Measurements from ENCODE around the gene COL8A1. TPM values are rescaled to one million over a fixed set of nuclear protein-coding genes. Genes with fewer than 3 reads are reported as not detected.
A peak's percentile ranks its signal among the peaks of the same experiment; 100 is the strongest.

COL8A1 gene
- total and polyA plus RNA-seq, 5 donors from 2014 or later: not detected

DNA sequence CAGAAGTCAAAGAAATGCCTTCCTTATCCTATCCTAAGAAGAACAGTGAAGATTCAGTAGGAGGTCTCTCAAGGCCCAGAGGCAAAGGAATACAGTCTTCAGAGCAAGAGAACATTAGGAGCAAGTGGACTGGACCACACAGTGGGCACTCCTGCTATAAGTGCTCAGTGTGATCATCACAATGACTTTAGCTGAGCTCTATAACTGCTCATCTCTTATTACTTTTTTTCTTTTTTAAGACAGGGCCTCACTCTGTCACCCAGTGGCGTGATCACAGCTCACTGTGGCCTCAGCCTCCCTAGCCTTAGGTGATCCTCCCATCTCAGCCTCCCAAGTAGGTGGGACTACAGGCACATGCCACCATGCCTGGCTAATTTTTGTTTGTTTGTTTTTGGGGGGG is 48.1 kb downstream of the COL8A1 start:
- Mint-ChIP-seq H3K9me3 (no peaks in the 10 kb centered on the region), H3K27me3 (peaks cover 7% of the 10 kb centered on the region), H3K4me3 (no peak overlapping the region), H3K36me3 (no peaks in the 10 kb centered on the region), H3K4me1 (no peaks in the 10 kb centered on the region), H3K27ac (no peak overlapping the region)
- Histone ChIP-seq H3K9me3 (ENCODE audit: control insufficient read depth in 2 of 2, low read length in 2 of 2) (no peaks in the 10 kb centered on the region), H3K4me3 (ENCODE audit: low read depth, low read length) (no peak overlapping the region), H3K36me3 (ENCODE audit: control insufficient read depth, insufficient read depth, low read length) (no peaks in the 10 kb centered on the region), H3K4me1 (ENCODE audit: control insufficient read depth, insufficient read depth, low read length, poor library complexity, severe bottlenecking) (no peaks in the 10 kb centered on the region), H3K27ac (ENCODE audit: insufficient read depth, low read length, poor library complexity, severe bottlenecking) (no peak overlapping the region), H3K27me3 (ENCODE audit: control insufficient read depth, insufficient read depth, low read length) (peaks cover 3% of the 10 kb centered on the region)
- no peak for ATAC-seq (ENCODE audit: low read depth in 2 of 2)
- DNase-seq: no peak

DNA sequence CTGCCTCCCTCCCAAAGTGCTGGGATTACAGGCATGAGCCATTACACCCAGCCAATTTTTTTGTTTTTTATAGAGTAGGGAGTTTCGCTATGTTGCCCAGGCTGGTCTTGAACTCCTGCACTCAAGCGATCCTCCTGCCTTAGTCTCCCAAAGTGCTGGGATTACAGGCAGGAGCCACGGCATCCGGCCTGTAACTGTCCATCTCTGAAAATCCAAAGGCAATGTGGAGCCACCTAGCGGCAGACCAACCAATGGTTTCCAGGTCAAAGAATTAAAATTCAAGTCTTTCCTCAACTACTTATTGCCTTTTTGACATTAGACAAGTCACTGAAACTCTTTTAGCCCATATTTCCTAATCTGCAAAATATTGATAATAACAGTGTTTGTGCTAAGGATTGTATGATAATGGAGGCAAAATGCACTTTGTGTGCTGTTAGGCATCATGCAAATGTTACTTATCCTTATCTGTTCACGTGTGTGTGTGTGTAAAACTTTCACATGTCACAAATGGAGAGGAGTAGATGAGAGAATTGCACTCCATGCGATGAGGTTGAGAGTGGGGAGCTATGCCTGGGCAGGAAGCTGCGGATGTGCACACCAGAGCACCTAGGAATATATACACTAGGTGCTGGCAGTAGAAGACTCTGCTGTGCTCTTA is 48.7 kb downstream of the COL8A1 start:
- H3K27ac ChIP-seq (ENCODE audit: insufficient read depth, low read length, poor library complexity, severe bottlenecking): no peak overlapping the region
- H3K4me3 ChIP-seq (ENCODE audit: low read depth, low read length): no peak overlapping the region
- Mint-ChIP-seq H3K36me3 (no peaks in the 10 kb centered on the region), H3K4me1 (no peaks in the 10 kb centered on the region), H3K27me3 (peaks cover 7% of the 10 kb centered on the region), H3K27ac (no peak overlapping the region), H3K4me3 (no peak overlapping the region), H3K9me3 (no peaks in the 10 kb centered on the region)
- DNase-seq: peak in 2 of 3 donors; percentile 0 to 39
- H3K27me3 ChIP-seq (ENCODE audit: control insufficient read depth, insufficient read depth, low read length): peaks cover 3% of the 10 kb centered on the region
- H3K9me3 ChIP-seq (ENCODE audit: control insufficient read depth in 2 of 2, low read length in 2 of 2): no peaks in the 10 kb centered on the region
- no peak for ATAC-seq (ENCODE audit: low read depth in 2 of 2)
- H3K36me3 ChIP-seq (ENCODE audit: control insufficient read depth, insufficient read depth, low read length): no peaks in the 10 kb centered on the region
- no peaks in the 10 kb centered on the region for H3K4me1 ChIP-seq (ENCODE audit: control insufficient read depth, insufficient read depth, low read length, poor library complexity, severe bottlenecking)

DNA sequence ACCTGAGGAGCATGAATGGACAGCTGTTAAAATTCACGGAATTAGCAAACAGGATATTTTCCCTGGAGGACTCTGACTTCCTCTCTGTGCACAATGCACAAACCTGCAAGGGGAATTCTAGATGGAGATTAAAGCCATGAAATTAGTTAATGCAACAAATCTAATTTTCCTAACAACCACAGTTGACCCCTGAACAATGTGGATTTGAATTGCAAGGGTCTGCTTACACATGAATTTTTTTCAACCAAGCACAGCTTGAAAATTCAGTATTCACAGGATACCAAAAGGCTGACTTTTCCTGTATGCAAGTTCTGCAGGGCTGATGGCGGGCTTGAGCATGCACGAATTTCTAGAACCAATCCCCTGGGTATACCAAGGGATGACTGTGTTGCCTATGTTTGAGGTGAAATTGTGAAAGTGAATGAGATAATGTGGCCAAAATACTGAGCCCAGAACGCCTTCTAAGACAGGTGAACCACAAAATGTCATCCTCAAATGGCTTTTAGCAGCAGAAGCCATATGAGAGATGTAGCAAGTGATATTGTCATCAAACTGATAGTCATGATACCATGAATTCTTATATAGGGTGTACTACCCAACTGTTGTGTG is 52.5 kb downstream of the COL8A1 start:
- Mint-ChIP-seq H3K36me3 (no peaks in the 10 kb centered on the region), H3K27ac (no peak overlapping the region), H3K9me3 (peaks cover 0 to 2% (median 0%) of the 10 kb centered on the region in 7 donors), H3K4me3 (no peak overlapping the region), H3K27me3 (peaks cover 4% of the 10 kb centered on the region), H3K4me1 (no peaks in the 10 kb centered on the region)
- Histone ChIP-seq H3K4me3 (ENCODE audit: low read depth, low read length) (no peak overlapping the region), H3K9me3 (ENCODE audit: control insufficient read depth in 2 of 2, low read length in 2 of 2) (no peaks in the 10 kb centered on the region), H3K27ac (ENCODE audit: insufficient read depth, low read length, poor library complexity, severe bottlenecking) (no peak overlapping the region), H3K36me3 (ENCODE audit: control insufficient read depth, insufficient read depth, low read length) (no peaks in the 10 kb centered on the region), H3K4me1 (ENCODE audit: control insufficient read depth, insufficient read depth, low read length, poor library complexity, severe bottlenecking) (no peaks in the 10 kb centered on the region), H3K27me3 (ENCODE audit: control insufficient read depth, insufficient read depth, low read length) (peaks cover 3% of the 10 kb centered on the region)
- ATAC-seq (ENCODE audit: low read depth in 2 of 2): no peak
- DNase-seq: no peak

DNA sequence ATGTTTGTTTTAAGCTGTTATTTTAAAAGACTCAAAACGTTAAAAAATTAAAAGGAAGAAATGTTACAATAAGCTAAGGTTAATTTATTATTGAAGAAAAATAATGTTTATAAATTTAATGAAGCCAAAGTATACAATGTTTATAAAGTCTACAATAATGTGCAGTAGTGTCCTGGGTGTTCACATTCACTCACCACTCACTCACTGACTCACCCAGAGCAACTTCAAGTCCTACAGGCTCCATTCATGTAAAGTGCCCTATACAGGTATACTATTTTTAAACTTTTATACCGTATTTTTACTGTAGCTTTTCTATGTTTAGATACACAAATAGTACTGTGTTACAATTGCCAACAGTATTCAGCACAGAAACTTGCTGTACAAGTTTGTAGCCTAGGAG is 55.2 kb downstream of the COL8A1 start:
- ATAC-seq (ENCODE audit: low read depth in 2 of 2): no peak
- no peak overlapping the region for H3K4me3 Mint-ChIP-seq
- no peaks in the 10 kb centered on the region for H3K4me1 ChIP-seq (ENCODE audit: control insufficient read depth, insufficient read depth, low read length, poor library complexity, severe bottlenecking)

DNA sequence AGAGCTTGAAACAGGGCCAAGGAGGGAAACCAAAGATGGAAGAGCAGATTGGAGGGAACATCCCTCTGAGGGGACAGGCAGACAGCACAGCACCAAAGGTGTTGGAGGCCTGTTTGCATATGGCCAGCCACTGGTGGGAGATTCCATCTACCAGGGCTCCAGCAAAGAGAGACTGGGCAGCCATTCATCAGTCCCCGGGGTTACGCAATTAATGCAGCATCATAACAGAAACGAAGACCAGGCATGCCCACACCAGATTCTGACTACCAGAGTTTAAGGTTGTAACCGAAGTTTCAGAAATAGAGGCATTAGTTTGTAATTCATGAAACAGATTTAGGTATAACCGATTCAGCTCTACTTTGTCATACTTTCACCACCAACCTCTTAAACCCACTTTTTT is 58.1 kb downstream of the COL8A1 start:
- Mint-ChIP-seq H3K9me3 (peaks cover 0 to 2% (median 0%) of the 10 kb centered on the region in 7 donors), H3K4me3 (no peak overlapping the region), H3K4me1 (no peaks in the 10 kb centered on the region), H3K27ac (no peak overlapping the region), H3K27me3 (peaks cover 15% of the 10 kb centered on the region), H3K36me3 (no peaks in the 10 kb centered on the region)
- Histone ChIP-seq H3K4me1 (ENCODE audit: control insufficient read depth, insufficient read depth, low read length, poor library complexity, severe bottlenecking) (no peaks in the 10 kb centered on the region), H3K9me3 (ENCODE audit: control insufficient read depth in 2 of 2, low read length in 2 of 2) (no peaks in the 10 kb centered on the region), H3K27me3 (ENCODE audit: control insufficient read depth, insufficient read depth, low read length) (no peaks in the 10 kb centered on the region), H3K4me3 (ENCODE audit: low read depth, low read length) (no peak overlapping the region), H3K36me3 (ENCODE audit: control insufficient read depth, insufficient read depth, low read length) (no peaks in the 10 kb centered on the region), H3K27ac (ENCODE audit: insufficient read depth, low read length, poor library complexity, severe bottlenecking) (no peak overlapping the region)
- ATAC-seq (ENCODE audit: low read depth in 2 of 2) (no peak), DNase-seq (no peak)

More for the DNA sequence above, 55.2 kb downstream of the COL8A1 start:
- no peak overlapping the region for H3K27ac Mint-ChIP-seq
- no peak overlapping the region for H3K4me3 ChIP-seq (ENCODE audit: low read depth, low read length)
- peaks cover 0 to 2% (median 0%) of the 10 kb centered on the region in 7 donors for H3K9me3 Mint-ChIP-seq
- H3K27me3 ChIP-seq (ENCODE audit: control insufficient read depth, insufficient read depth, low read length): no peaks in the 10 kb centered on the region
- no peaks in the 10 kb centered on the region for H3K36me3 Mint-ChIP-seq
- no peak for DNase-seq
- no peak overlapping the region for H3K27ac ChIP-seq (ENCODE audit: insufficient read depth, low read length, poor library complexity, severe bottlenecking)
- H3K4me1 Mint-ChIP-seq: no peaks in the 10 kb centered on the region
- no peaks in the 10 kb centered on the region for H3K36me3 ChIP-seq (ENCODE audit: control insufficient read depth, insufficient read depth, low read length)
- peaks cover 4% of the 10 kb centered on the region for H3K27me3 Mint-ChIP-seq
- H3K9me3 ChIP-seq (ENCODE audit: control insufficient read depth in 2 of 2, low read length in 2 of 2): no peaks in the 10 kb centered on the region

DNA sequence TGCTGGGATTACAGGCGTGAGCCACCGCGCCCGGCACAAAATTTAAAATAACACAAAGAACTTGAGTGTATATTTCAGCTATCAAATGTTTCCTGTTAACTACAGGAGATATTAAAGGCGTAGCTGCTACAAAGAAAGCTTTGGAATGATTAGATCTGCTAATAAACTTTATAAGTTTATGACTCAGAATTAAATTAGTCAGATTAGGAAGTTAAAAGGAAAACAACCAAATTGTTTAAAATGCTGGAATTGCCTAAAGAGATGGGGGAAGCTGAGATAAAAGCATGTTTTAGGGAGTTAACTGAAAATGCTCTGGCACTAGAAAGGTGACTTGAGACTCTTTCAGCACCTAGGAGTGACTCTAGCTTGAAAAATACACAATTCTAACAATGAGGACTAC is 58.9 kb downstream of the COL8A1 start:
- H3K4me1 Mint-ChIP-seq: no peaks in the 10 kb centered on the region
- no peak overlapping the region for H3K27ac Mint-ChIP-seq
- no peak for DNase-seq
- ATAC-seq (ENCODE audit: low read depth in 2 of 2): no peak
- Histone ChIP-seq H3K27ac (ENCODE audit: insufficient read depth, low read length, poor library complexity, severe bottlenecking) (no peak overlapping the region), H3K27me3 (ENCODE audit: control insufficient read depth, insufficient read depth, low read length) (no peaks in the 10 kb centered on the region), H3K4me1 (ENCODE audit: control insufficient read depth, insufficient read depth, low read length, poor library complexity, severe bottlenecking) (no peaks in the 10 kb centered on the region), H3K36me3 (ENCODE audit: control insufficient read depth, insufficient read depth, low read length) (no peaks in the 10 kb centered on the region), H3K9me3 (ENCODE audit: control insufficient read depth in 2 of 2, low read length in 2 of 2) (no peaks in the 10 kb centered on the region), H3K4me3 (ENCODE audit: low read depth, low read length) (no peak overlapping the region)
- H3K9me3 Mint-ChIP-seq: peaks cover 0 to 2% (median 0%) of the 10 kb centered on the region in 7 donors
- H3K27me3 Mint-ChIP-seq: peaks cover 15% of the 10 kb centered on the region
- no peaks in the 10 kb centered on the region for H3K36me3 Mint-ChIP-seq
- no peak overlapping the region for H3K4me3 Mint-ChIP-seq

DNA sequence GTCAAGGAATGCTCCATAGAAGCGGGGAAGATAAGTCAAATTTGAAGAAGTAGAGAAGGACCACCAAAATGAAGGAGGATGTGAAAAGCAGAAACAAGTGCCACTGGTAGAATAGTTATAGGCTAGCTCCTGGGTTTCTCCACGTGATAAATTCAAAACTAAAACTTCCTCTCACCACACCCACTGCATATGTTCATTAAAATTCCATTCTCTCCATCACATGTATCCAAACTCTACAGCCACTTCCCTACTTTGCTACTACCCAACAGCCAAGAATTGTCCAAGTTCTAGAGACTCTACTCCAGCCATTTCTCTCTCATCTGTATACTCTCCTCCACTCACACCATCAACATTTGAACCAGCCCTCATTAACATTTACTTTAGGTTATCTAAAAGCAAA is 60.5 kb downstream of the COL8A1 start:
- no peaks in the 10 kb centered on the region for H3K4me1 Mint-ChIP-seq
- Histone ChIP-seq H3K27me3 (ENCODE audit: control insufficient read depth, insufficient read depth, low read length) (no peaks in the 10 kb centered on the region), H3K9me3 (ENCODE audit: control insufficient read depth in 2 of 2, low read length in 2 of 2) (no peaks in the 10 kb centered on the region), H3K27ac (ENCODE audit: insufficient read depth, low read length, poor library complexity, severe bottlenecking) (no peak overlapping the region), H3K4me1 (ENCODE audit: control insufficient read depth, insufficient read depth, low read length, poor library complexity, severe bottlenecking) (no peaks in the 10 kb centered on the region), H3K4me3 (ENCODE audit: low read depth, low read length) (no peak overlapping the region), H3K36me3 (ENCODE audit: control insufficient read depth, insufficient read depth, low read length) (no peaks in the 10 kb centered on the region)
- H3K27ac Mint-ChIP-seq: no peak overlapping the region
- DNase-seq (no peak), ATAC-seq (ENCODE audit: low read depth in 2 of 2) (no peak)
- no peak overlapping the region for H3K4me3 Mint-ChIP-seq
- peaks cover 15% of the 10 kb centered on the region for H3K27me3 Mint-ChIP-seq
- H3K36me3 Mint-ChIP-seq: no peaks in the 10 kb centered on the region
- peaks cover 0 to 2% (median 0%) of the 10 kb centered on the region in 7 donors for H3K9me3 Mint-ChIP-seq

DNA sequence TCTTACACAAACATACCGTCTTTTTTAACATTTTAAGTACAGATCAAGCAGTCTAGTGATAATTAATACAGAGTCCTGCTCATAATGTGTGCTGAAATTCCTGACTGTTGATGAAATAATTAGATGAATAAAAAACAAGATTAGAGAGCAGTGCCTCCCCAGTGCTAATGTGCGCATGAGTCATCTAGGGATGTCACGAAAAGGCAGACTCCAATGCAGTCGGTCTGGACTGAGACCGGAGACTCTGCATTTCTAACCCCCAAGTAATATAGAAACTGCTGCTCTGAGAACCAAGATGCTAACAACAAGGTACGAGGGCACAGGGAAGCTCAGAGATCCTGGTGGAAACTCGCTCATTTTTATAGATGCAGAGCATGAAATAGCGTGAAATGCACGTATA is 61.4 kb downstream of the COL8A1 start:
- Histone ChIP-seq H3K27me3 (ENCODE audit: control insufficient read depth, insufficient read depth, low read length) (no peaks in the 10 kb centered on the region), H3K36me3 (ENCODE audit: control insufficient read depth, insufficient read depth, low read length) (no peaks in the 10 kb centered on the region), H3K4me1 (ENCODE audit: control insufficient read depth, insufficient read depth, low read length, poor library complexity, severe bottlenecking) (no peaks in the 10 kb centered on the region), H3K9me3 (ENCODE audit: control insufficient read depth in 2 of 2, low read length in 2 of 2) (no peaks in the 10 kb centered on the region), H3K27ac (ENCODE audit: insufficient read depth, low read length, poor library complexity, severe bottlenecking) (no peak overlapping the region), H3K4me3 (ENCODE audit: low read depth, low read length) (no peak overlapping the region)
- Mint-ChIP-seq H3K27ac (no peak overlapping the region), H3K36me3 (no peaks in the 10 kb centered on the region), H3K4me3 (no peak overlapping the region), H3K9me3 (peaks cover 0 to 2% (median 0%) of the 10 kb centered on the region in 7 donors), H3K27me3 (peaks cover 15% of the 10 kb centered on the region), H3K4me1 (no peaks in the 10 kb centered on the region)
- DNase-seq (no peak), ATAC-seq (ENCODE audit: low read depth in 2 of 2) (no peak)

All from CD4-positive, CD25-positive, alpha-beta regulatory T cell (primary cell).